ENCODE results near the gene HIVEP2.

- TF ChIP-seq POLR2A (IDR thresholded peaks at IDR 0.05; ENCODE audit: low read length) = no peak
- TF ChIP-seq GATA1 (IDR thresholded peaks at IDR 0.05; ENCODE audit: low read depth, low read length) = no peak
Measured at GRCh38 chr6:142851601-142852000, 93.4 kb downstream of the HIVEP2 start.

Measured in erythroblast (primary cell).